C1 segment of cervical spinal cord (tissue), 14 donors: ENCODE results near the gene ID1.
"Not testable (repeated sequence)": the region's sequence is repeated elsewhere in the genome, so short reads cannot be mapped to it uniquely, and the experiment has no call there.

ENCODE experiments used
- DNase-seq, 14 donors: peaks; one replicate each; lab custom pipeline; 2025; lab: John Stamatoyannopoulos, UW

Gene ID1

DNA sequence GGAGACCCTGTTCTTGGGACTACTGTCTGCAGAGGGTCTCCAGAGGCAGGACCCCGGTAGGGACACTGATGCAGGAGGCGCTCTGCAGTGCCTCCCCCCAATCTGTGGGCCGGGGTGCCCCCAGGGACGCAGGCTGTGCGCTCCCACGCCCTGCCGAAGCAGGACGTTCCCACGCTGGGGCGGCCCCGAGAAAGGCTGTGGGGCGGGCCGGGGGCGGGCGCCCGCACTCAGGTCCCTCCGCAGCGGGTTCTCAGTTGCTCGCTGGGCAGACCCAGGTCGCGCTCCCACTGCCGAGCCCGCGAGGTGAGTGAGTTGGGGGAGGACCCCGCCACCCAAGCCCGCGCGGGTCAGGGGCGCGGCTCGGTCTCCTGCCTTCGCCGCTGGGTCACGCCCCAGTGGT lies 32.6 kb downstream of the ID1 start, which contains the start of gene COX4I2:
Gene COX4I2 (plus strand): TSS at position 253 of the 400 bp plus-strand sequence. CDS start 1,106 bp downstream, outside the sequence.
- DNase-seq = no peak

DNA sequence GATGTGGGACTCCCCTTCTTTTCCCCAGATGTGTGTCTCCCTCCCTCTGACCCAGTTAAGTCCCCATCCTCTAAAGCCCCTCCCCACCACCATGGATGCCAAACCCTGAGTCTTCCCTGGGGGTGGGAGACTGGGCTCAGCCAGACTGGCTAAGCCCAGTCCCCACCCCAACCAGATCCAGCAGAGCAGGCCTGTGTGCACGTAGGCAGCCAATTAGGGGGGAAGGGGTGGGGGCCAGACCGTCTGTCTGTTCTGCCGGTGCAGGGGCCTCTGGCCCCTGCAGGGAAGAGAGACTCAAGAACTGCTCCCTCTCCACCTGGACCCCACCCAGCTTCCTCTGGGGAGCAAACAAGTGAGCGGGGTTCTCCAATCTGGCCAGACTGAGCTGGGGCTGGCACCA lies 33.2 kb downstream of the ID1 start:
- DNase-seq = no peak

DNA sequence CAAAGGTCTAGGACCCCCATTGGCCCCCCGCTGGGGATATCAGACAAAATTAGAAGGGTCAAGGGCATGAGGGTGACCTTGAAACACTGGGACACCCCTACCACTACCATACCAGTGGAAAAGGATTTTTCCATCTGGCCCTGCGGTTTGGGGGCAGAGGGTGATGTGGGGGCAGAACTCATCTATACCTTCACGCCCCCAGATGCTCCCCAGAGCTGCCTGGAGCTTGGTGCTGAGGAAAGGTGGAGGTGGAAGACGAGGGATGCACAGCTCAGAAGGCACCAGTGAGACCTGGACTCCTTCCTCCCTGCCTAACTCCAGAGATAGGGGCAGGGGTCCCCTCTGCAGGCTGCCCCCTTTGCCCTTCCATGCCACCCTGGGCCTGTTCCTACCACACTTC lies 33.7 kb downstream of the ID1 start:
- DNase-seq = no peak

DNA sequence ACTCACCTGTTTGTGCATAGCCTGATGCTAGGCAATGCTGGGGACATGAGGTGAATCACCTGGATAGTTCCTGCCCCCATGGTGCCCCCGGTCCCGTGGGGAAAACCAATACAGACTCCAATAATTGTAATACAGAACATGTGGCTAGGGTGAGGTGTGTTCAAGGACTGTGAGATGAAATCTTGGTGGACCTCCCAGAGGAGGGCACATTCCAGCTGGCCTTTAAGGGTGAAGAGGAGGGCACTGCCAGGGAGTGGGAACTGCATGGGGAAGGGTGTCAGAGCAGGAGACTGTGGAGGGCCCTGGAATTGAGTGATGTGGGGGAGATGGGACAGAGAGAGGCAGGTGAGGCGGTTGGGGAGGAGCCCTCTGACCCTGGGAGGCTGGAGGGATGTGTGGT lies 35.2 kb downstream of the ID1 start:
- no peak for DNase-seq

DNA sequence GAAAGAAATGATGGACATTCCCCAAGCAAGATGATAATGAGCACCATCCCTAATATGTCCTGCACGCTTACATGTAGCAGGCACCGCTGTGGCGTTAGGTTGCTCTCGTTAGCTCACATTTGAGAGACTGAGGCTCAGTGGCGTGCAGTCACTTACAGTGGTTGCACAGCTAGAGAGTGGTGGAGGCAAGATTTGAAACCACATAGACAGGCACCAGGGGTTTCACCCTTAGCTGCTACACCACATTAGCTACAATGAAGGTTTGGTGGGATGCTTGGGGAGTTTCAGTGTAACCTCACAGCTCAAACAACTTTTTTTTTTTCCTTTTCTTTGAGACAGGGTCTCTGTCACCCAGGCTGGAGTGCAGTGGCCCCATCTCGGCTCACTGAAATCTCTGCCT lies 36.3 kb downstream of the ID1 start:
- DNase-seq = no peak

DNA sequence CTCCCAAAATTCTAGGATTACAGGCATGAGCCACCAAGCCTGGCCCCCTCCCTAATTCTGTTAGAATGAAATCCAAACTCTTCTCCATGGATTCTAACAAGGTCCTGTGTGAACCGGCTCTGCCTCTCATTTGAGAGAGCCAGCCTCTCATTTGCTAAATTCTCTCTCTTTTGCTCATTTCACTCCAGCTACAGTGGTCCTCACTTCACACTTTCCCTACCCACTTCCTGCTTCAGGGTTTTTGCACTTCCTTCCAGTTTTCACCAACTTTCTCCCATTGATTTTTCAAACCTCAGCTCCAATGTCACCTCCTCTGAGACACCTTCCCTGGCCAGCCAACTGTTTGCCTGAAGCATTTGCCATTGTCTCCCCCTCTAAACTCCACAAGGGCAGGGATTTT lies 37.7 kb downstream of the ID1 start:
- DNase-seq = no peak

DNA sequence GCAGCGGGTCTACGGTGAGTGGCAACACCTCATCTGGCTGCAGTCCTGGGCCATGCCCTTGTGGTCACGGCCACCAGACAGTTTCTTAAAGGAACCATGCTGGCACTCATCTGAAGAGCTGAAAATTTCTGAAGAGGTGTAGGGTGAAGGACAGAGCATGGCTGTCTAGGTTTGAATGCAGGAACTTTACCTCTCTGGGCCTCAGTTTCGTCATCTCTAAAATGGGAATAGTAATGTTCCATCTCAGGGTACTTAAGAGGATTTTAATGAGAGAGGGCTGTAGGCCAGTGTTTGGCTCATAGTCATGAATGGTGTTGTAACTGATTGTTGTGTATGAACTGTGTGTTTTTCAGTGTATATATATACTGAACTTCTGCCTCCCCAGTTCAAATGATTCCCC lies 38.4 kb downstream of the ID1 start:
- no peak for DNase-seq

DNA sequence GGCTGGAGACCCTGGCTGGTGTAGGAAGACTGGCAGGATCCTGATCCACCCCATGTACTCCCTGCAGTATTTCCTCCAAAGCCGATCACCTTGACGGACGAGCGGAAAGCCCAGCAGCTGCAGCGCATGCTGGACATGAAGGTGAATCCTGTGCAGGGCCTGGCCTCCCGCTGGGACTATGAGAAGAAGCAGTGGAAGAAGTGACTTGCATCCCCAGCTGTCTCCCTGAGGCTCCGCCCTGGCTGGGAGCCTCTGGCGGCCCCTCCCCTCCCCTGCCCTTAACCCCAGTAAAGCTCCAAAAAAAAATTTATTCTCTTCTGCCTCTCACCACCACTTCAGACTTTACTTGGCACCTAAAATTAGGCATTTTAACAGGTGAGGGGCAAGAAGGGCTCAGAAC lies 39.6 kb downstream of the ID1 start:
- DNase-seq = no peak

DNA sequence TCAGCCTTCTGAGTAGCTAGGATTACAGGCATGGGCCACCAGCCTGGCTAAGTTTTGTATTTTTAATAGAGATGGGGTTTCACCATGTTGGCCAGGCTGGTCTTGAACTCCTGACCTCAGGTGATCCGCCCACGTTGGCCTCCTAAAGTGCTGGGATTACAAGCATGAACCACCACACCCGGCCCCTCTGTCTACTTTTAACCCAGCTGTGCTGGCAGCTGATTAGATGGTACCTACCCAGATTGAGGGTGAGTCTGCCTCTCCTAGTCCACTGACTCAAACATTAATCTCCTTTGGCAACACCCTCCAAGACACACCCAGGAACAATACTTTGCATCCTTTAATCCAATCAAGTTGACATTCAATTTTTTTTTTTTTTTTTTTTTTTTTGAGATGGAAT lies 43.0 kb downstream of the ID1 start:
- not testable (repeated sequence) for DNase-seq

DNA sequence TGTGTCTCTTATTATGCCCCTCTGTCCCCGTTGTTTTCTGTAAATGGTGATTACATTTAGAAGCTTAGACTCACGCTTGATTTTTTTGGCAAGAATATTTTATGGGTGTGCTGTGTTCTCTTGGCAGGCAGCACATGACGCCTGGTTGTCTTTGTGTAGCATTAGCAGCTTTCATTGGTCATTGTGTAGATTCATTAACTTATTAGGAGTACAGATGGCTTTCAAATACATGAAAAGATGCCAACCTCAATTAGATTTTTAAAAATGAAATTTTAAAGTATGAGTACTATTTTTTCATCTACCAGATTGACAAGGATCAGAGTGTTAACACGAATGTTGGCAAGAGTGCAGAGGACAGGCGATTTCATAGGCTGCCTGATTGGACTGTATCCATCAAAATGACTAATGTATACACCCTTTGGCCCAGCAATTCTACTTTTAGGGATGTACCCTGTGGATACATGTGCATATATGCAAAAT lies 47.9 kb downstream of the ID1 start:
- DNase-seq = peak in 1 of 14 donors; percentile 88

DNA sequence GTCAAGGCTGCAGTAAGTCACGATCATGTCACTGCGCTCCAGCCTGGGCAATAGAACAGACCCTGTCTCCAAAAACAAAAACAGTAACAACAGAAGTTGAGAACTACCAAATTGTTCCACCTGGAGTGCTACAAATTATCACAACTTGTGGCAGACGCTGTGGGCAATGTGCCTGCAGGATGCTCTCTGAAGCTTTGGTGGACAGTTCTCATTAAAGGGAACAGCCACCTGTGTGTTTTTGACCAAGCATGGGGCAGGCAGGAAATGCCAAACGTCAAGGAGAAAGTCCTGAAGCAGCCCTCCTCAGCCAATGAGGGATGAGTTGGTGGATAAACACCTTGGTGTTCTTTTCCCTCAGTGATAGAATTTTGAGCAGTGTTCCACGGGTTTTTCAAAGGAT lies 48.5 kb downstream of the ID1 start:
- DNase-seq = peak in 1 of 14 donors; percentile 79

DNA sequence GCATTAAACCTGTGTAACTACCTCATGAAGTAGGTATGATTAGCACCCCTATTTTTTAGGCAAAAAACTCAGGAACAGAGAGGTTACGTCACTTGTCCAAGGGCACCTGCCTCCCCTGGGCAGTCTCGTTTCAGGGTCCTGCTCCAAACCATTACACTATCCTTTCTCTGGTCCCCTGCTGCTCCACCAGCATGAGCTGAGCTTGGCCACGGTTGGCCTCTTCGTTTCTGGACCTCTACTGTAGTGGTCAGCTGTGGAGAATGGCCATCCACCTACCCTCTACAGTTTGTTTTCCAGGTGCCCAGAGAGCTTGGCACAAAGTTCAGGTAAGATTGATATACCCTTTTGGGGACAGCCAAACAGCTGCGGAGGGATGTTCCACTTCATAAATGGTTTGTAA lies 49.4 kb downstream of the ID1 start:
- no peak for DNase-seq
